Fibroblast of skin of abdomen (primary cell): ENCODE measurements around the gene TSPAN3. TPM values are rescaled to one million over a fixed set of nuclear protein-coding genes. Genes with fewer than 3 reads are reported as not detected.

Source experiments
- DNase-seq: peaks from one replicate; pipeline ENCODE4 v3.0.0-alpha.2; 2013
- polyA plus RNA-seq, 2 experiments: library from polyadenylated mRNA; unstranded; fragments of 120-200 nt; gene quantifications; one replicate each; pipeline ENCODE4 v1.2.1, GENCODE V29; 2013; ENCODE audit not compliant: insufficient read length in 2 of 2

The TSPAN3 gene
- polyA plus RNA-seq (2013, experiment 1 of 2; ENCODE audit: insufficient read length), result 168 TPM
- 164 TPM for polyA plus RNA-seq (2013, experiment 2 of 2; ENCODE audit: insufficient read length)

DNA sequence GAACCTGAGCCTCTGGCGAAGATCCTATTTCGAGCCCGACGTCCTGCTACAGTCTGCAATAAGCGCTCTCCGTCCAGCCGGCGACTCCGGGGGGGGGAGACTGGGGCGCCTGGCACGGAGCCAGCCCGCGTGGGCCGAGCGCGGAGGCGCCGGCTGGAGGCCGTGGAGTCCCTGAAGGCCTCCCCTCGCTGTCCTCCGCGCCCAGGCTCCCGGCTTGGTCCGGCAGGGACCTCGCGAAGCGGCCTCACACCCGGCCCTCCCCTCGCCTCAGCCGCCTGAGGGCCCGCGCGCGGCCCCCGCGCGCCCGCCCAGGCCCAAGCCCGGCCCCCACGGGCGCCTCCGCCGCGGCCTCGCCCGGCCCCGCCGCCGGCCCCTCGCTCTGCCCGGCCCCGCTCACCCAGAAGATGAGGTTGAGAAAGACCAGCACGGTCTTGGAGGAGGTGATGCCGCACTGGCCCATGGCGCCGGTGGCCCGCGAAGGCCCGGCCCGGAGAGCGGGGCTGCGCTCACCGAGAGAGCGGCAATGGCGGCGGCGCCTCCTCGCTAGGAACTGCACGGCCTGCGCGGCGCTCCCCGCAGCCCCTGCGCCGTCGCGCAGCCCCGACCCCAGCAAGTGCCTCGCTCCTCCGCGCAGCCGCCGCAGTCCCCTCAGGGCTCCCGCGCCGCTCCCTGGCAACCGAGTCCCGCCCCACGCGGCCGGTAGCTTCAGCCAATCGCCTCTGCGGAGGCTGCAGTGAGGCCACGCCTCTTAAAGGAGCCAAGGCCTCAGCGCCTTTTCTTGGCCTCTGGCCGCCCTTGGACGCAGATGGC lies at the start of gene TSPAN3:
Gene TSPAN3 (minus strand): TSS at position 615 of the 810 bp plus-strand sequence. CDS start 155 bp downstream, at position 460.
- DNase-seq, result peak; percentile 92

DNA sequence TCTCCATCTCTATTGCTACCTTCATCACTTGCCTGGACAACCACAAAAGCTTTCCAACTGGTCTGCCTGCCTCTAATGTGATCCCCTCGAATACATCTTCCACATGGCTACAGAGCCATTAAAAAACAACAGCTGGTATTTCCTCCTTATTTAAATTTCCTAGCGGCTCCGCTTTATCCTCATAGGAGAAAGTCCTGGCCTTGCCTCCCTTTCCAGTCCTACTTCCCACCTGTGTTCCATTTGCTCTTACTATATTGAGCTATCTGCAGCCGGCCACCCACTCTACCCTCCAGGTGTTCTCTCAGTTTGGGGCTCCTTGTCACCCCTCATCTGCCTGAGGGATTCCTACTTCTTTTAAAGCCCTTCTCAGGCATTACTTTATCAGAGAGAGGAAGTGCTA lies 49.7 kb upstream of the TSPAN3 start:
- DNase-seq, result no peak

DNA sequence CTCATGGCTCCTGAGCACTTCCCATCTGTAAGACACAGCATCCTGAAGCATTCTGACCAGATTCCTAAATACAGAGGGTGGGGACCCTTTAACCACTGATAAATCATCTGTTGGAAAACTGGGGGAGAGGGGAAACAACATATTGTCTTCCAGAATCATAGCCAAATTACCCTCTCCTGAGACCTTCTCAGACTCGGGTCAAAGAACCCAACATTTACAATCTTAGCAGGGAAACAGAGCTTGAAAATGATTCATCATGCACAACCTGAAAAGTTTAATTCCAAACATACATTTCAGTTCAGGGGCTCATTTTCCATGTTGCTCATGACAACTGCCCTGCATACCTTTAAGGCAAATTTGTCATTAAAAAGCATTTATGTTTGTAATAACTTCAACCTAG lies 48.5 kb upstream of the TSPAN3 start:
- peak; percentile 48 for DNase-seq

DNA sequence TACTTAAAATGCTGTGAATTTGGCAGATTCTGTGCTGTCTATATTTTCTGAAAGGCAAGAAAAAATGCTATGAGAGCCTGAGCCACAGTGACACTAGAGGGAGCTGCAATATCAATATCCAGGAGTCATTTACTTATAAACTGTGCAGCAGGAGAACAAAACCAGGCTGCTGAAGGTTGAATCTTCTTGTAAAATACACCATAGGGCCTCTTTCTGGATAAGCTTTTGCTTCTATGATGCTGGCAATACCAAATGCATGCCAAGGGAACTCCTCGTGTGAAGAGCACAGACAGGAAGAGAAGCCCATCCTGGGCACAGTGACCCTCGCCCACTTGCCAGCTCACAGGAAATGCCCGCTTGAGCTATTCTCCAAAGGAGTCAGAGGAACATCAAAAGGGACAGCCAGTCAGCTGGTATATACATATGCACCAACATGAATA lies 48.0 kb upstream of the TSPAN3 start:
- peak; percentile 76 for DNase-seq

DNA sequence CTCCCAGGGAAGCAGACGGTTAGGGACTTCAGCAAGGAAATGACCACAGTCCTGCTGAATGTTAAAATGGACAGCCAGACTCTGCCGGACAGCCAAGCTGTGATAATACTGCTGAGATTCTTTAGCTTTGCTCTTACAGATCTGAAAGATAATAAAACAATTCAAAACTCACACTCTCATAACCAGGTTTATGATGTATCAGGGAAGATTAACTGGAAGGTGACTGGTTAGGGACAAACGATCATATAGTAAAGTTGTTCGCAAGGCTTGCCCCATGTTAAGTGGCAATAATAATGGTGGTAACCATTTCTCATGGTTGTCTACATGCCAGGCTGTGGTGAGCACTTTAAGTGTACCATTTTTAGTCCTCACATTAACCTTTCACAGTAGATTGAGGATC lies 44.3 kb upstream of the TSPAN3 start:
- DNase-seq, result no peak

DNA sequence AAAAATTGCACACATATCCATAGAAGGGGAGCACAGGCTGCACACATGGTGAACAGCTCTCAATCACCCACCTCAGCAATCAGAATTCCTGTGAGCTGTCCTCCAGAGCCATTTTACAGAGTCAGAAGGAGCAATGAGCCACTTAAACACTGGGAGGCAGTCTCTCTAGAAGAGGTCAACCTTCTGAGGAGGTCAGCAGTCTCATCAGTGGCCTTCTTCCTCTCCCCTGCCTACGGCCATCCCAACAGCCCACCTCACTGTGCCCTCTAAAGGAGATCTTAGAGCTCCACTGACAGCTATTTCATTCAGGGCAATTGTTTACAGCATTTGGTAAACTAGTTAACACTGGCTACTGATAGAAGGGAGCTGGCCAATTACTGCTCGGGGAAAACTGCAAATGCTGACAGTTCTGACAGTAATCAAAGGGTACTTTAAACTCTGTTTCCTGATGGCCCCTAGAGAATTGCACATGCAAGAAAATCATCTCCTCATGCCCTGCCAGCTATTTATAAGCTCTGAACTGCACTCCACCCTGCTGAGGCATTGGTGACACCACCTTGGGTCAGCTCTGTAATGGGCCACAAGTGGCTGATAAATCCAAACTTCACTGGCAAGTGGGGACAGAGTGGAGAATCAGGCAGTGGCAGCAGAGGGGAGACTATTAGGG lies 42.1 kb upstream of the TSPAN3 start:
- no peak for DNase-seq

DNA sequence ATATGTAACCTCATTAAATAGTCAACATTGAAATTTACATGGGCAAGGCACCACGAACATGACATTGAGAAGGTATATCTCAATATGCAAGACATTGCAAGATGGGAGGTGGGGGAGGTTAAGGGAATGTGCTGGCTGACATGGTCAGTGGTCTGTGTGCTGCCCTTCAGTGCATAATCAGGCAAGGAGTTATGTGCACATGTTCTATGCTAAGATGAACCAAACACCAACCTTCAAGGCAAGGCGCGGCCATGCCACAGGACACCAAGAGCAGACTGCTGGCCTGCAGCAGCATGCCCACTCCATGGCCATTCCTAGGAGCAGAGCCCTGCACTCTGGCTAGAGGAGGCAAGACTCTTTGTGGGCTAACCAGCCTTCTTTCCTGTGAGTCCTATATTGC lies 40.9 kb upstream of the TSPAN3 start:
- DNase-seq, result no peak

DNA sequence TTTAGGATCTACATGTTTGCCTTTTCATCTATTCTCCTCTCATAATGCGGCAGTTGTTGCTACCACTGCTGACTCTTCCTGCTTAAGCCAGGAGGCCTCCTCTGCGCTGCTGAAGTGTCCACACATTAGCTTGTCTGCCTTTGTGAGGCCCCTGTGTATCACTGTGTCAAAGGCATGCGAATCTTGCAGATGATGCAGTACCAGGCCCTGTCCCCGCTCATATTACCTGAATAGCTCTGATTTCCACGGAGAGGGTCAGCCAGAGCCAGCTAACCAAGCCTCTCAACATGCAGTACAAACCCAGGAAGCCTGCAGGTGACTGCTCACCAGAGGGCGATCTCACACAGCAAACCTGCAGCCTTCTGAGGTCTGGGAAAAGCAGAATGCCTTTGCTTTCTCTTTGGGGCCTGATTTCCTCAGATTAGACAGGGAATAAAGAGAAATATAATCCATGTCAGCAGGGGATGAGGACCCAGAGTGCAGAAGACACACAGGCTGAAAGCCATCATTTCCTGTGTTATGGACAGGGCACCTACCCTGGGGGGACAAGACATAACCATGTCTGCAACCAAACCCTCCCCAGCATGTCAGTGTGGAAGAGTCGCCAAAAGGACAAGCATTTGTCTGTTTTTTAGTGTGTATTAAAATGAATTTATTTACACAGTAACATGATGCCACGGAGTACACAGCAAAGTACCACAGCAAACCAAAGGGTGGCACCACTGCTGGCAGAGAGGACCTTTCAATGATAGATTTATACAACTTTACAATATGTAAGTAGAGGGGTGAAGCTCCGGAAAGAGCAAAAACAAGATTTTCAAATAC lies 36.8 kb upstream of the TSPAN3 start:
- peak; percentile 62 for DNase-seq

DNA sequence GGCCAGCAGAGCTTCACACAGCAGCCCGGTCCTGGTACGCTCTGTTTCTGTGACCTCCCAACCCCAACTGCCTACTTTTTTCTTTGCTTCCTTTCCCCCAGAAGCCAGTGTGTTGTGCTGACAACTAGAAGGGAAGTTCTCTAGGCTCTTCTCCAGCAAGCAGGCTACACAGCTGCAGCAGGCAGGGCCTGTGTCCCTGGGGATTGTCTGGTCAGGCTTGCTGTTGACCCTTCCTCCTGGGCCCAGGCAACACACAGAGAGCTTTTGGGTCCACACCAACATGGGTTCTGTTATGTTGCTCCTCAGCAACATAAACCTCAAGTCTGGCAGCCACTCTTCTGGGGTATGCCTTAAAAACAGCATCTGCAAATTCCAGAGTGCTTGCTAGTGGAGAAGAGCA lies 36.2 kb upstream of the TSPAN3 start:
- DNase-seq, result peak; percentile 18

DNA sequence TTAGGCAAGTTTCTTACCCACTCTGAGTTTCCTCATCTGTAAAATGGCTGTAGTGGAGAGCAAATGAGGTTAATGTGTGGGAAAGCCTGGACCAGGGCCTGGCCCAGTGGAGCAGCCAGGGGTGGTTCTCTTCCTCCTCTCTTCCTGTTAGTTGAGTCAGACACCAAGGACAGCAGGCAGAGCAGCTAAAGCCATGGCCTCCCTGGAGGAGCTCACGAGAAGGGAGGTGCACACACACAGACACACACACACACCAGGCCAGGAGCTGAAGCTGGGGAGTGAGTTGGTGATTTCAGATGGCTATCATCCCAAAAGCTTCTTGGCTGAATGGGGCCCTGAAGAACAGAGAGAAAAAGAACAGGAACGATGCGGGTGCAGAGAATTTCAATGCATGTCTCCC lies 33.2 kb upstream of the TSPAN3 start:
- peak; percentile 17 for DNase-seq

DNA sequence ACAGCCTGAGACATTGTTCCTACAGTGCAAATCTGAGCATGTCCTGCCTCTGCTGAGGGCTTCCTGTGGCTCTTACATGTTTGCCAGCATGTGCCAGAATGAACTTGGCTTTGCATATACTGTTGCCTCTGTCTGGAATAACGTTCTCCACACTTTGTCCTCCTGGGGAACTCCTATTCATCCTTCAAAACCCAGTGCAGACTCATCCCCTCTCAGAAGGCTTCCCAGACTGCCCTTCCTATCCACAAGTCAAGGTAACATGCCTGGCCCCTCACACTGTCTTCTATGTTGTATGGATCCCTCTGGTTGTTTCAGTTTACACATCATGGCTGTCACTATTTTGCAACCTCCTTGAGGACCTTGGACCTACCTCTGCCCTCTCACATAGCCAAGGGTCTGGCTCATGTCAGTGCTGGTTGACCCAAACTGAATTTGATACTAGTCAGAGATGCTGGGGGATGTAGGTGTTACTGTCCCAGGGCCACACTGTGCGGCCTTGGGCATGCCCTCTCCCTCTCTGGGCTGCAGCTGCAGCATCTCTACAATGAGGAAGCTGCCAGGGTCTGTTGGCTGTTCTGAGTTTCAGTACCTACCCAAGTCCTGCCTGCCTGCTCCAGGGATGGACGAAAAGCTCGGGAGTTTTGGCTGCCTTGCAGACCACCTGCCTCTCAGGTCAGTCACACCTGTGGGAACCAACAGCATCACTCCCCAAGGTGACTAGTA lies 29.0 kb upstream of the TSPAN3 start:
- no peak for DNase-seq

DNA sequence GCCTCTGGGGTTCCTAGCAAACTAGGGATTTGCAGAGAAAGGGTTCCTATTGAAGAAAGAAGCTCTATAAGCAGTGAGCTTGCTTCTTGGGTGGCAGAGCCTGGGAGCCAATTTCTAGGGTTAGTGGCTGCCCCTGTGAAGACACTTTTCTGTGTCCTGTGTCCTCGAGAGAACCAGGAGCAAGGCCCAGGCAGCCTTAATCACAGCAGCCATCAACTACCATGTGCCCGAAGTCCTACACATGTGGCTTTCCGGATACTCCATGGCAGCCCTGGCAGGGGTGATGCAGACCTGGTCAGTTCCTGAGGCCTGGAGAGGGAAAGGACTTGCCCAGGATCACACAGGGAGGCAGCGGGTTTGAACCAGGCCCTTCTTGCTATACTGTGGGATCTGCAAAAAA lies 27.7 kb upstream of the TSPAN3 start:
- no peak for DNase-seq

DNA sequence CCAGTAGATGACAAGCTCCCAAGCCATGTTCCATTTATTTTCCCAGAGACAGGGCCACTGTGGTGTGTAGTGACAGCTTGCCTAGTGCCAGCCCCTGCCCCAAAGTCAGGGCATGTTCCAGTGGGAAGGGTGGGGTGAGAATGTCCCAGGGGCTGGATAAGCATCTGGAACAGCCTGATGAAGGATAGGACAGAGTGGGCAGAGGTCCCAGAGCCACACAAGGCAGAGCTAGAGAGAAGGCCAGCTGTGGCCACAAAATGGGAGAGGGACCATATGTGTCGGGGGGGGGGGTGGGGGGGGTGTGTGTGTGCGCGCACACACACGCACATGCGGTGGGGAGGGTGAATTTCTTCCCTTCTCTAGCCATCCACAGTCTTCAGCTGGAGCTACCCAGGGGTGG lies 27.0 kb upstream of the TSPAN3 start:
- no peak for DNase-seq

DNA sequence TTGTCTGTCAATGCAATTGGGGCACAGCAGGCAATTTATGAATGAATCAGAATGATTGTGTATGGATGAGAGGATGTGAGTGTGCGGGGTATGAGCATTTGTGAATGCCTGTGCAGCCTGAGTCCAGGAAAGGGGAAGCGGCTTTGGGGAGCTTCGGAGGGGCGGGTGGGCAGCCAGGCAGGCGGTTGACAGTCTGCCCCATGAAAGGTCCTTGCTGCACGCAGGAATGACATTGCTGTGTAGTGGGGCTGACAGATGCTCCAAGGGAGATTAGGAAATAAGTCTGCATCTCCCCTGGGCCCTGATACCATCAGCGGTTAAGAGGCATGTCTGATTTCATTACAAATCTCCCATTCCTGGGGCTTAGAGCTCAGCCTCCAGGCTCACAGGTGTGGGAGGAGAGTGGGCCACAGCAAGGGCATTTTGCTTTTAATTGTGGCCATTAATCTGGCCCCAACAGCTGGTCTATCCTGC lies 26.4 kb upstream of the TSPAN3 start:
- DNase-seq, result no peak

DNA sequence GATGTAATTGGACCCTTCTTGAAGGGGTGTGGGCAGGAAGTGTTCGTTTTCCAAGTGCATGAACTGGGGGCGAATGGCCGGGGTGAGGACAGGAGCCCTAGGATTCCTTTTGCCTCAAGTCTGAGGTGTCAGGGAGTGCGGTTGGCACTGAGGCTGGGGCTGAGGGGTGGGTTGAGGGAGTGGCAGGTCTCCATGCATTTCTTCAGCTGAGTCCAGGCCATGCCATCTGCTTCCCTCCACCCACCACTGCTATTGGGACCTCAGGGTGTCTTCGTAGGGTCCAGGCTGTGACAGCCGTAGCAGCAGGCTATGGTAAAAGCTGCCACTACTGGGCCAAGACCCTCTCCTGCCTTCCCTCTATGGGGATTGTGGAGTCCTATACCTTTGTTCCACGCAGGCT lies 25.6 kb upstream of the TSPAN3 start:
- DNase-seq, result no peak

DNA sequence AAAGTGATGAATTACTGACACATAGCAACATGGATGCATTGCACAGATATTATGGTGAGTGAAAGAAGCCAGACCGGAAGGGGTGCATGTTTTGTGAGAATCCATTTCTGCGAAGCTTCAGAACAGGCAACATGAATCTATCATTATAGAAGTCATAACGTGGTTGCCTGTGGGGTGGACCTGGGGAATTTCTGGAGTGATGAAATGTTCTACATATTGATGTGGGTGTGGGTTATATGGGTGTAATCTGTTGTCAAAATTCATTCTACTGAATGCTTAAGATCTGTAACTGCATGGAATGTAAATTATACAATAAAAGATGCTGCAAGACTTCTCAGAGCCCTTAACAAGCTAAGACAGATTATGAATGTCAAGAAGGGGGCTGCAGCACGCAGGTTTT lies 25.2 kb upstream of the TSPAN3 start:
- DNase-seq, result peak; percentile 26

DNA sequence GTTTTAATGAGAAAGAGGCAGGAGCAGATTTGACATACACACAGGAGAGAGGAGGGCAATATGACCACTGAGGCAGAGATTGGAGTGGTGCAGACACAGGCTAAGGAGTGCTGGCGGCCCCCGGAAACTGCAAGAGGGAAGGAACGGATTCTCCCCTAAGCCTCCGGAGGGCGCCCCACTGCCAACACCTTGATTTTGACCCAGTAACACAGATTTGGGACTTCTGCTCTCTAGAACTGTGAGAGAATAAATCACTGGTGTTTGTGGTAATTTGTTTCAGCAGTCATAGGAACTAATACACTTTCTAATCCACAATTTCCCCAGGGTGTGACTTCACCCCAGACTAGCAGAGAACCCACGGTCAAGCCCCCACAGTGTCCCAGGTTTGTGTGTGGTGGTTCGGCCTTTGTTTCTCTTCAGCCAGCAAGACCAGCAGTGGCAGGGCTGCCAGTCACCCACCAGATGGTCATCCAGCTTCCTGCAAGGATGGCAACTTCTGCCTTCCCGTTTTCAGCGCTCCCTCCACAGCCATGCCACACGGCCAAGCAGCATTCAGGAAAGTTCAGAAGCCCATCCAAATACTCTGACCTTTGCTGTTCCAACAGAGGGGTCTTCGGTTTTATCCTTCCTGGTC lies 23.6 kb upstream of the TSPAN3 start:
- DNase-seq, result no peak

DNA sequence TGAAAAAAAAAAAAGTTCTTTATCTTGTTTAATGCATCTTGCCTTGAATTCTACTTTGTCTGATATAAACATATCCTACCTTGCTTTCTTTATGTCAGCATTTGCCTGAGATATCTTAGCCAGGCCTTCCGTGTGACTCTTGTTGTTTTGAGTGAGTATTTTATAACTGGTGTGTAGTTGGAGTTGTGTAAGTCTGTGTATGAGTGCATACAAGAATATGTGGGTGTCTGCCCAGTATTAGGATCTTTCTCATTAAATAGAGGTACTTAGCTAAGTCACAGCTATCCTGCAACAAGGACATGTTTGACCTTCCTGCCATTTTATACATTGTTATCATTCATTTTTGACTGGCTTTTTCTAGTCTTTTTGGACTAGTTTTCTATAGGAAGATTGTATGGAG lies 22.5 kb upstream of the TSPAN3 start:
- no peak for DNase-seq

DNA sequence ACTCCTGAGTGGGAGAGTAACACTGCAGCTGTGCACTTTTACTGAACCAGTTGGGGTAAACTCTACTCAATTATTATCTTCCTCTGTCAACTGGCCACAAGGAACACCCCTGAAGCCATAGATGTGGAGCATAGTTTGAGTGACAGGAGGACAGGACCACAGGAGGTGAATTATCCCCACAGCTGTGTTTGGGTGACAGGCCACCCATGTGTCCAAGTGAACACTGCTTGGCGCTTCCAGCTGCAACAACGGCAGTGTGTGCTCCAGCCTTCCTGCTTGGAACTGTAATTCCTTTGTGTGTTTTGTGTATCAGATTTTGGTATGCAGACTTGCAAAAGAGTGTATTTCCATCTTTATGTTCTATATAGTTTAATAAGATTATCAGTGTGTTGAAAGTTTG lies 20.2 kb upstream of the TSPAN3 start:
- DNase-seq, result no peak

DNA sequence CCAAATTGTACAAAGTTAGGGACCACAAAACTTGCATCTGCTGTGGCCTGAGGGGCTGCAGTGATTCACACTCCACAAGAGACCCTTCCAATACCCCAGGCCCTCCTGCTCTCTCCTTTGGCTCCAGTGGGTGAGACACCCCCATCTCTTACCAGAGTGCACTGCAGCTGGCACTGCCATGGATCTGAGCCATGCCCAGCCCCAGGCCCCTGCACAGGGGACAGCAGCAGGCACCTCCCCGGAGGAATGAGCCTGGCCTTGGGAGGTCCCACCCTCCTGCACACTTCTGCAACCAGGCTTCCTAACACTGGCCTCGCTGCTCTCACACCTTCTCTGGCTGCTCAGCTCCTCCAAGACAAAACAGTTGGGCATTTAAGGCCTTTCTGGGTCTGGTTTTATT lies 16.3 kb upstream of the TSPAN3 start:
- no peak for DNase-seq

DNA sequence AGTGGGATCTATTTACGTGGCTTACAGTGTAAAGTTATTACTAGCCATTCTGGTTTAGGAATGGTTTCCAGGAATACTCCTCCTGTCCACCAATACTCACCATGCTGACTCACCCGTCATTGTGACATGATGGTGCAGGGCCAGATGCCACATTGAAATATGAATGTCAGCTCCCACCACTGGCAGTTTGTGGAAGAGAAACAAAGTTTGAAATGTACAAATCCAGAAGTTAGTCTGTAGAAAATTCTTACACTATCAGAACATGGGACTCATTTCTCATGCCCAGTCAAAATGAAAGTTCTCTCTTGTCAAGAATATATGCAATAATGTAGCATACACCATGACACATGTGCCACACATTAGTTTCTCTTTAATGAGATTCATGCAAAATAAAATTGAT lies 14.4 kb upstream of the TSPAN3 start:
- DNase-seq, result peak; percentile 59

DNA sequence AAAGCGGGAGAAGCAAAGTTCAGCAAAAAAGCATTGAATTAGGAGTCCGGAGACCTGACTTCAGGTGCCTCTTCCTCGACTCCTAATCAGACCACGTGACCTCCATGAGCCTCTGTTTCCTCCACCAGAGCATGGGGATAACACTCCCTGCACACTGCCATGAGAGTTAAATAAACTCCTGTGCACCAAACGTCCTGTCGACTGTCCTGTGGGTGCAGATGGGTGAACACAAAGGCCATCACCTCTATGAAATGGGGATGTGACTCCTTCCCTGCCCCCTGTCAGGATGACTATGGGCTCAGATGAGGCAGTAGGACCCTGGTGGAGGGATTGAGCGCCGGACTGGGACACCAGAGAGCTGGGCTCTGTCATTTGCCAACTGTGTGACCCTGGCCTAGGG lies 13.5 kb upstream of the TSPAN3 start:
- no peak for DNase-seq
